ENCODE results near the gene HACD4.
"Not testable (repeated sequence)": the region's sequence is repeated elsewhere in the genome, so short reads cannot be mapped to it uniquely, and the experiment has no call there.

HACD4 gene

DNA sequence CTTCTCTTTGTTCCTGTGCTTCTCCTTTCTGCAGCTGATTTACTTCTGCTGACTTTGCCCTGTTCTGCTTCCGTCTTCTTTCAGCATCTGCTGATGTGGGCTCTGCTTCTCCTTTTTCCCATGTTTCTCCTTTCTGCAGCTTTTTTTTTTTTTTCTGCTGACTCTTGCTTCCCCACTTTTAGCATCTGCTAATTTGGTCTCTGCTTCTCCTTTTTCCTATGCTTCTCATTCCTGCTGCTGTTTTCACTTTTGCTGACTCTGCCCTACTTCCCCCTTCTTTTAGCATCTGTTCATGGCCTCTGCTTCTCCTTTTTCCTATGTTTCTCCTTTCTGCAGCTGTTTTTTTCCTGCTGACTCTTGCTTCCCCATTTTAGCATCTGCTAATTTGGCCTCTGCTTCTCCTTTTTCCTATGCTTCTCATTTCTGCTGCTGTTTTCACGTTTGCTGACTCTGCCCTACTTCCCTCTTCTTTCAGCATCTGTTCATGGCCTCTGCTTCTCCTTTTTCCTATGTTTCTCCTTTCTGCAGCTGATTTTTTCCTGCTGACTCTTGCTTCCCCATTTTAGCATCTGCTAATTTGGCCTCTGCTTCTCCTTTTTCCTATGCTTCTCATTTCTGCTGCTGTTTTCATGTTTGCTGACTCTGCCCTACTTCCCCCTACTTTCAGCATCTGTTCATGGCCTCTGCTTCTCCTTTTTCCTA is 58.0 kb downstream of the HACD4 start:
- not testable (repeated sequence) for DNase-seq (ENCODE audit: low read depth in 2 of 2)

DNA sequence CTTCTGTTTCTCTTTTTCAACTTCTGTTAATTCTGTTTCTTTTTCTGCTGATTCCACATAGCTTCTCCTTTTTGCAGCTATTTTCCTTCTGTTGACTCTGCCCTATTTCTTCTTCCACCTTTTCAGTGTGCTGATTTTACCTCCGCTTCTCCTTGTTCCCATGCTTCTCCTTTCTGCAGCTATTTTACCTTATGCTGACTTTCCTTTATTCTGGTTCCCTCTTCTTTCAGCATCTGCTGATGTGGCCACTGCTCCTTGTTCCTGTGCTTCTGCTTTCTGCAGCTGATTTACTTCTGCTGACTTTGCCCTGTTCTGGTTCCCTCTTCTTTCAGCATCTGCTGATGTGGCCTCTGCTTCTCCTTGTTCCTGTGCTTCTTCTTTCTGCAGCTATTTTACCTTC is 58.8 kb downstream of the HACD4 start:
- DNase-seq (ENCODE audit: low read depth in 2 of 2): no peak

DNA sequence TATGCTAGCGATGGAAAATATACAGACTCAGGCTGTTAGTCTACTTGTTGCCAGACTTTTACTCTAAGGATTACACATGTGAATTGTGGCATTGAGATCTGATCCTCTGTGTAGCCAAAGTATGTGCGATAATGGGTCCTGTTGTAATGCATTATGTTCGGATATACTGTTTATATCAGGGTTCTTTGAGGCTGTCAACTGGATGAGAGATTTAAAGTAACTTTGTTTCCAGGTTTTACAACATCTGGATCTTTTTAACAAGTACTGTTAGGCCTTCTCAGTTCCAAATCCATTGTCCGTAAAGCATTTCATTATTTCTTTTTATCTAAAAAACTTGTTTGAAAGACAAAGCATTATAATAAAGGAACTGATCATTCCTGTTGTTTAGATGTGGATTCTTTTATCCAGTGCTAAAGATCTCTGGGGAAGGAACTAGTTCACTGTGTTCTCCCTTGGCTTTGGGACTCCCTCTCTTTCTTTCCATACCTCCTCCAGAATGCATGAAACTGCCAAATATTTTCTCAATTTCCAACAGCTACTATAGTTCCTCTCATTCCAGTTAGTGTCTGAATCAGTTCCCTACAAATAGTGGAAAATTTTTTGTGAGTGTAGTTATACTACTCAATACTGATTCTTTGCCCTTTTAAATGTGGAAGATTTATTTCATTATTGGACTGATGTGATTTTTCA is 68.8 kb downstream of the HACD4 start:
- no peak for DNase-seq (ENCODE audit: low read depth in 2 of 2)

DNA sequence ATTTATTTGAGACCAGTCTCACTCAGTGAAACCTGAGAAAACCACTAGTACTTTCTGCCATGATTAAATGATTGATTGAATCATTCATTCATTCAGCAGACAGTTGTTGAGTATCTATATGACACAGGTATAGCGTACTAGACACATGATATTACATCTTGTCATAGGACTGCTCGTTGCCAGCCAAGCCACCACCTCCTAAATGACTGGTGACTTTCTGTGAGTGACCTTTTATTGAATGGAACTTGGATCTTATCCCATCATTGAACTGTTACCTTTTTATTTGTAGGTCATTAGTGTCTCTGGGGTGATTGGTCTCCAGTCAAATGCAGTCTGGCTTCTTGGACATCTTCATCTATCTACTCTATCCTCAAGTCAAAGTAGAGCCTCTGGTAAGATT is 80.7 kb downstream of the HACD4 start:
- DNase-seq (ENCODE audit: low read depth in 2 of 2): no peak
